GM12878 (cell line): ENCODE data around the gene RPE65. TPM values are rescaled to one million over a fixed set of nuclear protein-coding genes. Genes with fewer than 3 reads are reported as not detected.

Experiments
- ATAC-seq: fragments of 200-7000 bp; cut with Tn5 transposase; 3 replicates; pipeline ENCODE4 v1.9.1; 2020; ENCODE audit warnings: mild to moderate bottlenecking, moderate library complexity
- BruUV-seq: library from RNA; stranded (reverse); fragments of 400-500 nt; replicated peaks from 2 replicates; lab custom pipeline; 2021; lab: Mats Ljungman, UMichigan
- CTCF ChIA-PET: fragments of 300-600 bp; sonication (Branson Sonifier 250); formaldehyde crosslinking; extraction: SDS; loops from one replicate; lab custom pipeline; 2021; ENCODE audit warnings: inconsistent platforms; lab: Yijun Ruan, JAX
- POLR2A ChIA-PET: fragments of 350-600 bp; formaldehyde crosslinking; extraction: SDS; loops from one replicate; lab custom pipeline; 2021; ENCODE audit warnings: inconsistent platforms; lab: Charles Lee
- RAD21 ChIA-PET: fragments of 300-600 bp; sonication (Branson Sonifier 250); formaldehyde crosslinking; loops from one replicate; lab custom pipeline; 2023; ENCODE audit warnings: antibody characterized with exemption; ENCODE audit not compliant: unreplicated experiment; lab: Charles Lee
- SMC1A ChIA-PET: fragments of 300-600 bp; sonication (Branson Sonifier 250); formaldehyde crosslinking; loops from one replicate; lab custom pipeline; 2023; ENCODE audit not compliant: unreplicated experiment, uncharacterized antibody; lab: Charles Lee
- DNase-seq: peaks from one replicate; pipeline ENCODE4 v3.0.0-alpha.2; 2011; ENCODE audit warnings: low read depth, low spot score
- FAIRE-seq: peaks from 3 replicates; lab custom pipeline; 2011; peaks lifted over from hg19 to GRCh38; lab: Jason Lieb, UNC
- H2AFZ ChIP-seq: 2 replicates; pipeline ENCODE4 v1.6.0; 2011; ENCODE audit warnings: low read depth, low read length, control low read depth; ENCODE audit not compliant: control insufficient read depth
- H3K27ac ChIP-seq: 2 replicates; pipeline ENCODE4 v1.5.1; 2011; ENCODE audit warnings: control low read depth; ENCODE audit not compliant: control insufficient read depth, insufficient read depth
- H3K27me3 ChIP-seq, 2 experiments: replicated peaks in 1 of 2; 2 replicates each; pipeline versions ENCODE4 v1.6.0 to v1.6.1; 2011; ENCODE audit warnings: low read length in 1 of 2; ENCODE audit not compliant: control insufficient read depth in 2 of 2, insufficient read depth in 2 of 2
- H3K36me3 ChIP-seq, 2 experiments: 2 replicates each; pipeline ENCODE4 v1.5.1; 2011; ENCODE audit warnings: low read length in 1 of 2; ENCODE audit not compliant: control insufficient read depth in 2 of 2, insufficient read depth in 2 of 2
- H3K4me1 ChIP-seq: 2 replicates; pipeline ENCODE4 v1.6.1; 2011; ENCODE audit warnings: mild to moderate bottlenecking, low read length, moderate library complexity, mixed read lengths; ENCODE audit not compliant: control insufficient read depth, insufficient read depth
- H3K4me2 ChIP-seq: 2 replicates; pipeline ENCODE4 v1.6.0; 2011; ENCODE audit warnings: control low read depth; ENCODE audit not compliant: control insufficient read depth, insufficient read depth
- H3K4me3 ChIP-seq: fragments of 200-600 bp; sonication (generic); 2 replicates; pipeline ENCODE4 v1.5.1; 2016
- H3K79me2 ChIP-seq: 2 replicates; pipeline ENCODE4 v1.6.0; 2011; ENCODE audit warnings: low read length; ENCODE audit not compliant: control insufficient read depth, insufficient read depth
- H3K9ac ChIP-seq: 2 replicates; pipeline ENCODE4 v1.8.0; 2011; ENCODE audit warnings: low read length, control low read depth, mixed read lengths; ENCODE audit not compliant: control insufficient read depth, insufficient read depth
- H3K9me3 ChIP-seq: replicated peaks from 3 replicates; pipeline ENCODE4 v1.5.1; 2011; ENCODE audit warnings: mild to moderate bottlenecking, low read length; ENCODE audit not compliant: control insufficient read depth, insufficient read depth
- H4K20me1 ChIP-seq: 2 replicates; pipeline ENCODE4 v1.6.0; 2011; ENCODE audit not compliant: control insufficient read depth, insufficient read depth
- CBX3 ChIP-seq: fragments of 200-600 bp; sonication (generic); IDR thresholded peaks from 2 replicates; pipeline ENCODE4 v1.6.1; 2016; ENCODE audit warnings: low read depth, borderline replicate concordance
- CTCF ChIP-seq, 3 experiments: IDR thresholded peaks in 2 of 3; conservative IDR thresholded peaks in 1 of 3; 2 replicates each; pipeline ENCODE4 v1.5.1; 2011; ENCODE audit warnings: low read depth in 3 of 3, low read length in 3 of 3, mild to moderate bottlenecking in 3 of 3, control low read depth in 2 of 3, moderate library complexity in 2 of 3, inconsistent platforms in 1 of 3, mixed read lengths in 1 of 3; ENCODE audit not compliant: control insufficient read depth in 2 of 3, insufficient read depth in 1 of 3; ENCODE audit errors: extremely low read depth in 1 of 3
- GABPA ChIP-seq: IDR thresholded peaks from 2 replicates; pipeline ENCODE4 v1.6.1; 2014; ENCODE audit warnings: antibody characterized with exemption, low read depth, mild to moderate bottlenecking, inconsistent platforms
- IRF4 ChIP-seq: IDR thresholded peaks from 2 replicates; pipeline ENCODE4 v1.6.1; 2011; ENCODE audit warnings: low read depth, low read length
- NFYA ChIP-seq: IDR thresholded peaks from 2 replicates; pipeline ENCODE4 v1.6.1; 2011; ENCODE audit warnings: low read depth, mild to moderate bottlenecking, low read length, improper control_type of control experiment, borderline replicate concordance
- NRF1 ChIP-seq: conservative IDR thresholded peaks from 2 replicates; pipeline ENCODE4 v1.6.1; 2011; ENCODE audit warnings: mild to moderate bottlenecking, low read depth, low read length, improper control_type of control experiment
- RAD21 ChIP-seq: IDR thresholded peaks from 2 replicates; pipeline ENCODE4 v1.6.1; 2011; ENCODE audit warnings: mild to moderate bottlenecking, low read depth, low read length, moderate library complexity; ENCODE audit not compliant: insufficient read depth
- SMC3 ChIP-seq: IDR thresholded peaks from 2 replicates; pipeline ENCODE4 v1.6.1; 2011; ENCODE audit warnings: low read length, improper control_type of control experiment, borderline replicate concordance
- USF2 ChIP-seq: IDR thresholded peaks from 2 replicates; pipeline ENCODE4 v1.6.1; 2011; ENCODE audit warnings: low read depth, low read length, improper control_type of control experiment, borderline replicate concordance
- WGBS: methylation state at CpG from one replicate; pipeline ENCODE4 v1.1.6; 2016; ENCODE audit warnings: low lambda C conversion rate; ENCODE audit not compliant: insufficient replicate concordance, insufficient coverage; ENCODE audit errors: missing lambda C conversion rate; 5-methylcytosine and 5-hydroxymethylcytosine counted together
- in situ Hi-C: fragments of 300-500 bp; cut with MboI; formaldehyde crosslinking; loops from 9 replicates; pipeline ENCODE4 v1.14.3; 2018; ENCODE audit warnings: mixed read lengths
- intact Hi-C: fragments of 100-400 bp; cut with micrococcal nuclease; formaldehyde crosslinking; loops from one replicate; pipeline ENCODE4 v1.14.2; 2022; ENCODE audit not compliant: unreplicated experiment
- polyA plus RNA-seq, 11 experiments: library from polyadenylated mRNA; depleted of rRNA in 4 of 11; unstranded in 6 of 11; stranded (reverse) in 5 of 11; fragments of >200 nt; fragmentation: Nextera tagmentation in 4 of 11; fragmentation: Illumina TruSeq in 1 of 11; extraction: Ambion mirVana in 4 of 11; extraction: Trizol in 1 of 11; gene quantifications; 1 replicate in 1 of 11; 2 replicates in 10 of 11; pipeline versions ENCODE4 v1.2.1 to v1.2.3, GENCODE V29; 2011 to 2016; ENCODE audit warnings: inconsistent platforms in 2 of 11, missing spikeins in 2 of 11, low read depth in 1 of 11
- total RNA-seq, 4 experiments: library from RNA; depleted of rRNA in 3 of 4; stranded (reverse); fragments of >200 nt in 3 of 4; fragmentation: Illumina TruSeq in 1 of 4; extraction: Trizol in 1 of 4; gene quantifications; 2 replicates each; pipeline versions ENCODE4 v1.2.1 to v1.2.3, GENCODE V29; 2013 to 2021

RPE65 gene
- total and polyA plus RNA-seq, 10 of the 15 experiments (the other 5 are each of a cell fraction or from before 2014, with no cell fraction given), result not detected

- no peaks in the 10 kb centered on the region for H3K27me3 ChIP-seq
- H2AFZ ChIP-seq, result no peak overlapping the region
- ChIA-PET RAD21 (interaction anchor here (1.7 to 3.0 kb wide), 3 partner anchors 323 to 592 kb away, joined by 7 to 23 read pairs (median 22); no protein-coding TSS in a partner anchor), POLR2A (interaction anchor here (1.1 kb wide), 1 partner anchor 10 kb away, joined by 3 read pairs; no protein-coding TSS in a partner anchor), CTCF (interaction anchor here (0.6 to 3.7 kb wide), 32 partner anchors 8 to 1279 kb away, joined by 3 to 48 read pairs (median 4); no protein-coding TSS in a partner anchor), SMC1A (interaction anchor here (0.7 to 3.2 kb wide), 10 partner anchors 12 to 593 kb away, joined by 3 to 22 read pairs (median 3); no protein-coding TSS in a partner anchor)
- no peaks in the 10 kb centered on the region for H3K79me2 ChIP-seq
- ATAC-seq (peak; percentile 91), FAIRE-seq (peak; percentile 54), DNase-seq (no peak)
- in situ Hi-C loops, result loop anchor here (5.0 kb wide), 1 partner anchor 321 kb away; no protein-coding TSS in a partner anchor
- TF ChIP-seq RAD21 (peak; percentile 61), GABPA (no peak), CBX3 (no peak), USF2 (no peak), SMC3 (peak; percentile 56; the same call in 1 of the 2 replicates), CTCF (IDR thresholded peaks at IDR 0.05 in 2 of 3, conservative IDR thresholded peaks at IDR 0.05 in 1 of 3; ENCODE audit: control insufficient read depth in 2 of 3, extremely low read depth in 1 of 3, insufficient read depth in 1 of 3, low read depth in 3 of 3, low read length in 3 of 3) (peak; percentile 56 to 69 (median 62)), NRF1 (no peak), NFYA (no peak), IRF4 (0 out of 2 replicates have a peak, but pooled peaks have one; percentile 51)
- no peaks in the 10 kb centered on the region for H3K4me1 ChIP-seq
- intact Hi-C loops, result loop anchor here (2.0 kb wide), 1 partner anchor 326 kb away; no protein-coding TSS in a partner anchor
- H3K4me2 ChIP-seq, result no peak overlapping the region
- no peaks in the 10 kb centered on the region for H3K36me3 ChIP-seq
- no peaks in the 10 kb centered on the region for H3K9me3 ChIP-seq
- no peaks in the 10 kb centered on the region for H4K20me1 ChIP-seq
- no TSS peak for BruUV-seq
- H3K4me3 ChIP-seq, result no peak overlapping the region
- 15% methylated on average over 5 of the region's 5 CpGs for WGBS
- H3K27ac ChIP-seq, result no peak overlapping the region
- H3K9ac ChIP-seq, result no peak overlapping the region
These were observed 6.8 kb downstream of the RPE65 start for GRCh38 chr1:68442822-68443556.
